Suprapubic skin (tissue), 4 donors: ENCODE data around the gene CMTM7. TPM values are rescaled to one million over a fixed set of nuclear protein-coding genes. Genes with fewer than 3 reads are reported as not detected.

ENCODE experiments used
- DNase-seq, 2 donors: peaks; one replicate each; pipeline ENCODE4 v3.0.0-alpha.2; 2019; ENCODE audit warnings: low spot score in 2 of 2
- H3K27ac ChIP-seq: fragments of 200-600 bp; sonication (generic); one replicate; pipeline ENCODE4 v1.5.1; 2019
- H3K27me3 ChIP-seq: fragments of 200-600 bp; sonication (generic); one replicate; pipeline ENCODE4 v1.5.1; 2019
- H3K36me3 ChIP-seq: fragments of 200-600 bp; sonication (generic); one replicate; pipeline ENCODE4 v1.5.1; 2019
- H3K4me1 ChIP-seq: fragments of 200-600 bp; sonication (generic); one replicate; pipeline ENCODE4 v1.5.1; 2019
- H3K4me3 ChIP-seq: fragments of 200-600 bp; sonication (generic); one replicate; pipeline ENCODE4 v1.5.1; 2019; ENCODE audit warnings: mild to moderate bottlenecking
- H3K9me3 ChIP-seq: fragments of 200-600 bp; sonication (generic); one replicate; pipeline ENCODE4 v1.5.1; 2019
- EP300 ChIP-seq: sonication (generic); formaldehyde crosslinking; IDR thresholded peaks from one replicate; pipeline ENCODE4 v1.6.1; 2017; ENCODE audit warnings: antibody characterized with exemption
- POLR2A ChIP-seq, 2 donors: fragments of 450-650 bp; IDR thresholded peaks; one replicate each; pipeline ENCODE4 v1.6.1; 2017; ENCODE audit warnings: antibody characterized with exemption in 2 of 2, mild to moderate bottlenecking in 2 of 2, moderate library complexity in 2 of 2
- POLR2AphosphoS5 ChIP-seq, 3 donors: sonication (generic); formaldehyde crosslinking; IDR thresholded peaks; one replicate each; pipeline ENCODE4 v1.6.1; 2017; ENCODE audit warnings: antibody characterized with exemption in 3 of 3
- WGBS: methylation state at CpG from one replicate; pipeline ENCODE4 v1.1.5; 2018; 5-methylcytosine and 5-hydroxymethylcytosine counted together
- total RNA-seq, 4 donors: library from RNA; depleted of rRNA; stranded (reverse); fragments of >200 nt; gene quantifications; one replicate each; pipeline ENCODE4 v1.1.0, GENCODE V29; 2016
- TF ChIP-seq, protein P1 (sequence below), 2 donors: fragments of 200-600 bp in 1 of 2; fragments of 450-650 bp in 1 of 2; sonication (generic) in 1 of 2; IDR thresholded peaks; one replicate each; pipeline ENCODE4 v1.5.1; 2016 to 2019; ENCODE audit warnings: antibody characterized with exemption in 2 of 2, mild to moderate bottlenecking in 1 of 2, moderate library complexity in 1 of 2

CMTM7 gene
- total RNA-seq, 4 donors from 2014 or later: 7.5 to 14.7 (median 10.9) TPM

DNA sequence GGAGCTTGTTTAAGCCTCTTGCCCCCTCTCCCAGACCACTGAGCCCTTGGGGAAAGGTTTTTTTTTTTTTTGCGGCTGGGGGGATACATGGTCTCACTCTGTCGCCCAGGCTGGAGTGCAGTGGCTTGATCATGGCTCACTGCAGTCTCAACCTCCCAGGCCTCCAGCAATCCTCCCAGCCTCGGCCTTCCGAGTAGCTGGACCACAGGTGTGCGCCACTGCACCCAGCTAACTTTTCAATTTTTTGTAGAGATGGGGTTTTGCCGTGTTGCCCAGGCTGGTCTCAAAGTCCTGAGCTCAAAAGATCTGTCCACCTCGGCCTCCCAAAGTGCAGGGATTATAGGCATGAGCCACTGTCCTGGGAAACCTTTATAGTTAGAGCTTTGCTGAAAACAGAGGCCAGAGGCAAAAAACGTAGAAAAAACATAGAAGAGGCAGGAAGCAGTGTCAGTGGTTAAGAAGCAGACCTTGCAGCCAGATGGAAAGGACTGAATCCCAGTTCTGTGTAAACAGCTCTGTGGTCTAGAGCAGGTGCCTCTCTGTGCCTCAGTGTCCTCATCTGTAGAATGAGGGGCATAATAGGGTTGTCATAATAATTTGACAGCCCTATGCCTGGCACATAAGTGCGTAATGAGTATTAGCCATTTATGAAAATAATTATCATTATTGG lies 33.1 kb downstream of the CMTM7 start:
- H3K27ac ChIP-seq: no peak overlapping the region
- WGBS: 84% methylated on average over 9 of the region's 9 CpGs
- no peaks in the 10 kb centered on the region for H3K27me3 ChIP-seq
- DNase-seq: no peak
- H3K9me3 ChIP-seq: no peaks in the 10 kb centered on the region
- H3K36me3 ChIP-seq: no peaks in the 10 kb centered on the region
- TF ChIP-seq POLR2A (IDR thresholded peaks at IDR 0.05) (no peak), EP300 (no peak), POLR2AphosphoS5 (IDR thresholded peaks at IDR 0.05) (no peak)
- TF ChIP-seq, protein P1, sequence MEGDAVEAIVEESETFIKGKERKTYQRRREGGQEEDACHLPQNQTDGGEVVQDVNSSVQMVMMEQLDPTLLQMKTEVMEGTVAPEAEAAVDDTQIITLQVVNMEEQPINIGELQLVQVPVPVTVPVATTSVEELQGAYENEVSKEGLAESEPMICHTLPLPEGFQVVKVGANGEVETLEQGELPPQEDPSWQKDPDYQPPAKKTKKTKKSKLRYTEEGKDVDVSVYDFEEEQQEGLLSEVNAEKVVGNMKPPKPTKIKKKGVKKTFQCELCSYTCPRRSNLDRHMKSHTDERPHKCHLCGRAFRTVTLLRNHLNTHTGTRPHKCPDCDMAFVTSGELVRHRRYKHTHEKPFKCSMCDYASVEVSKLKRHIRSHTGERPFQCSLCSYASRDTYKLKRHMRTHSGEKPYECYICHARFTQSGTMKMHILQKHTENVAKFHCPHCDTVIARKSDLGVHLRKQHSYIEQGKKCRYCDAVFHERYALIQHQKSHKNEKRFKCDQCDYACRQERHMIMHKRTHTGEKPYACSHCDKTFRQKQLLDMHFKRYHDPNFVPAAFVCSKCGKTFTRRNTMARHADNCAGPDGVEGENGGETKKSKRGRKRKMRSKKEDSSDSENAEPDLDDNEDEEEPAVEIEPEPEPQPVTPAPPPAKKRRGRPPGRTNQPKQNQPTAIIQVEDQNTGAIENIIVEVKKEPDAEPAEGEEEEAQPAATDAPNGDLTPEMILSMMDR (IDR thresholded peaks at IDR 0.05): no peak
- H3K4me3 ChIP-seq: no peak overlapping the region
- H3K4me1 ChIP-seq: peaks cover 59% of the 10 kb centered on the region

DNA sequence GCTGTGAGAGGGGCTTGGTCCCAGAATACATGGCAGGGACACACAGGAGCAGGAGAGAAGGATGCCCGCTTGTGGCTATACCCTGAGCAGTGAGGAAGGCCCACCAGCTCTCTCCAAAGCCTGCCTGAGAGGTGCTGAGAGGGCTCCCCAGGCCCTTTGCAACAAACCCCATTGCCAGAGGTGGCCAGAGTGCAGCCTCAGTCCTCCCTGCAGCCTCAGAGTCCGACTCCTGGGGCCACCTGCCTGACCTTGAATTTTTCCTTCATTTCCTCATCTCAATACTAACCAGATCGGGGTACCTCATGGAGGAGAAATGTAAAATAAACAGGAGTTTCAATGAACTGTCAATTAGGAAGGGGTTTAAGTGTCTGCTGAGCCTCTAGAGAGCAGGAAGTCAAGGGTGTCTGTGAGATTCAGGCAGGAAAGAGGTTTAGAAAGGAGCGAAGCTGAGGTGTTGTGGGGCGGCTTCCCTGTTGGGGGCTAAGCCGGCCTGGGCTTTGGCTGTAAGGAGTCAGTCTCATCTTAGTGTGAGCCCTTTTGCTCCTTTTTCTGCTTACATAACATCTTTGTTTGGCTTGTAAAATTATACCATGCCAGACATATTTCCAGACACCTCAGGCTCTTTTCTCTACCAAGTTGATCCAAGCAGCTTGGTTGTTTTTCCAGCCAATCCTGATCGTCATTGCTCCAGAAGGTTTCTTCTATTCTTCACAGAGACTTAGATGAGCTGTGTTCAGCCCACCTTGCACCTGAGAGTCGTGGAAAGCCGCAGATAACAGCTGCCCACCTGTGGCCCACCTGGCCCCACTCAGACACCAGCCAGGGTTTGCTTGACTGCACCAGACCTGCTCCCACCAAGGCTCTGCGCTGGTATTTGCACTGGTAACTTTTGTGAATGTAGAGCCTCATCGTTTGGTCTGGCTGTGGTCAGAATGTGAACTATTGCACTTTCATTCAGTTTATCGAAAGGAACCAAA lies 36.7 kb downstream of the CMTM7 start:
- no peak overlapping the region for H3K27ac ChIP-seq
- H3K9me3 ChIP-seq: no peaks in the 10 kb centered on the region

DNA sequence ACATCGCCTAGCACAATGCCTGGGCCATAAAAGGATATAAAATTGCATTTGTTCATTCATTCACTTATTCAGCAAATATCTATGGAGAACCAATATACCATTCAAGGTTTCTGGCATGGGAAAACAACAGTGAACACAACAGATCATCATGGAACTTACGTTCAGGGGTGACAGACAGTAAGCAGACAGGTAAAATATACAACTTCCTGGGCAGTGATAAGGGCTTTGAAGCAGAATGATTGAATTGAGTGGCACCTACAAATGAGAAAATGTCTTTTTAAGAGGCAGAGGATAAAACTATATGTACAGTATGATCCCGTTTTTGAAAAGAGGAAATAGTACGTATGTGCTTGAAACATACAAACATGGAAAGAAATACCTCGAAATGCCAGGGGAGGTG lies 39.2 kb downstream of the CMTM7 start:
- TF ChIP-seq POLR2A (IDR thresholded peaks at IDR 0.05) (no peak), POLR2AphosphoS5 (IDR thresholded peaks at IDR 0.05) (no peak), EP300 (no peak)
- TF ChIP-seq, protein P1 (IDR thresholded peaks at IDR 0.05): no peak
- 84% methylated on average over 5 of the region's 5 CpGs for WGBS
- H3K4me3 ChIP-seq: no peak overlapping the region
- no peaks in the 10 kb centered on the region for H3K27me3 ChIP-seq
- H3K27ac ChIP-seq: no peak overlapping the region
- H3K9me3 ChIP-seq: no peaks in the 10 kb centered on the region
- H3K4me1 ChIP-seq: peaks cover 14% of the 10 kb centered on the region
- H3K36me3 ChIP-seq: no peaks in the 10 kb centered on the region
- no peak for DNase-seq

More for the DNA sequence above, 36.7 kb downstream of the CMTM7 start:
- no peaks in the 10 kb centered on the region for H3K36me3 ChIP-seq
- no peak for DNase-seq
- H3K4me1 ChIP-seq: peaks cover 28% of the 10 kb centered on the region
- 70% methylated on average over 12 of the region's 12 CpGs for WGBS
- H3K27me3 ChIP-seq: no peaks in the 10 kb centered on the region
- no peak overlapping the region for H3K4me3 ChIP-seq
- TF ChIP-seq POLR2A (IDR thresholded peaks at IDR 0.05): no peak
- TF ChIP-seq EP300: no peak
- TF ChIP-seq POLR2AphosphoS5 (IDR thresholded peaks at IDR 0.05): no peak
- TF ChIP-seq, protein P1 (IDR thresholded peaks at IDR 0.05): no peak

DNA sequence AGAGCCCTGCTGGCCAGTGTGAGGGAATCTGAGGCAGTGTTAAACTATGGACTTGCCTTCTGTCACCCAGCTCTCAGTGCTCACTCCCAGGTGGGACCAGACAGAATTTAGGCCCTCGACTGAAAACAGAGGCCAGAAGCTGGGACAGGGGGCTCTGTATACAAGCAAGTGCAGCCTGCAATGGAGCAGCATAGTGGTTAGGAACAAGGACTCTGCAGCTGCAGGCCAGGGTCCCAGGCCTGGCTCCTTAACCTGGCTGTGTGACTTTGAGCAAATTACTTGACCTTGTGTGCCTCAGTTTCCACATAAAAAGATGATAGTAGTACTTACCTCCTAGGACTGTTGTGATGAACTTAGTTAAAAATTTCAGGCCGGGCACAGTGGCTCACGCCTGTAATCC lies 39.8 kb downstream of the CMTM7 start:
- Histone ChIP-seq H3K4me1 (peaks cover 14% of the 10 kb centered on the region), H3K27ac (no peak overlapping the region), H3K36me3 (no peaks in the 10 kb centered on the region), H3K9me3 (no peaks in the 10 kb centered on the region), H3K27me3 (no peaks in the 10 kb centered on the region), H3K4me3 (no peak overlapping the region)
- 100% methylated on average over 3 of the region's 3 CpGs for WGBS
- DNase-seq: no peak
- TF ChIP-seq POLR2A (IDR thresholded peaks at IDR 0.05) (no peak), EP300 (no peak)

DNA sequence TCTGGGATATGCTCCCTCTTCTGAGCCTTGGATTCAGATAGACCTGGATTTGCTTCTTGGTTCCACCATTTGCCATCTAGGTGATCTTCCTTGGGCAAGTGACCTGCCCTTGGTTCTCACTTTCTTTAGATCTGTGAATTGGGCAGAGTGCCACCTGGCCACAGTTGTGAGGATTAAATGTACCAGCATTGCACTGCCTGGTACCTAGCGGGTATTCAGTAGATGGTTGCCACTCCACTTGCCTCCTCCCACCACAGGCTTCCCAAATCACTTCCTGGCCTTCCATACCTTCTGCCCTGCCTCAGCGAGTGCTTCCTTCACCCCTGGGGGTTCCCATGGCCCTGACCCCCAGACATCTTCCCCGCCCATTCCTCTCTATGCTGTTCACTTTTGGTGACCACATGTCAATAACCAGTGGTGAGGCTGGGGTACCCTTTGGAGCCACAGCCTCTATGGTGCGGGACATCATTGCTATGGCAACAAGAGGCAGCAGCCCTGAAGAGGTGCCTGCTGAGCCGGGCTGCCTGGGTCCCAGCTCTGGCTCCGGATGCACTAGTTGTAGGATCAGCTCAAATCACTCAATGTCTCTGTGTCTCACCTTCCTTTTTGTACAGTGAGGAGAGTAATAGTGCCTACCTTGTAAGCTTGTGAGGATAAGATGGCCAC lies 40.5 kb downstream of the CMTM7 start:
- H3K4me1 ChIP-seq: peaks cover 14% of the 10 kb centered on the region
- 95% methylated on average over 6 of the region's 6 CpGs for WGBS
- H3K36me3 ChIP-seq: no peaks in the 10 kb centered on the region
- no peaks in the 10 kb centered on the region for H3K27me3 ChIP-seq
- no peak overlapping the region for H3K27ac ChIP-seq
- H3K9me3 ChIP-seq: no peaks in the 10 kb centered on the region
- no peak overlapping the region for H3K4me3 ChIP-seq
- no peak for DNase-seq
- TF ChIP-seq EP300 (no peak), POLR2AphosphoS5 (IDR thresholded peaks at IDR 0.05) (no peak), POLR2A (IDR thresholded peaks at IDR 0.05) (no peak)
- TF ChIP-seq, protein P1 (IDR thresholded peaks at IDR 0.05): no peak
